ENCODE measurements around the gene NRBF2.
A peak's percentile ranks its signal among the peaks of the same experiment; 100 is the strongest.

Gene NRBF2

DNA sequence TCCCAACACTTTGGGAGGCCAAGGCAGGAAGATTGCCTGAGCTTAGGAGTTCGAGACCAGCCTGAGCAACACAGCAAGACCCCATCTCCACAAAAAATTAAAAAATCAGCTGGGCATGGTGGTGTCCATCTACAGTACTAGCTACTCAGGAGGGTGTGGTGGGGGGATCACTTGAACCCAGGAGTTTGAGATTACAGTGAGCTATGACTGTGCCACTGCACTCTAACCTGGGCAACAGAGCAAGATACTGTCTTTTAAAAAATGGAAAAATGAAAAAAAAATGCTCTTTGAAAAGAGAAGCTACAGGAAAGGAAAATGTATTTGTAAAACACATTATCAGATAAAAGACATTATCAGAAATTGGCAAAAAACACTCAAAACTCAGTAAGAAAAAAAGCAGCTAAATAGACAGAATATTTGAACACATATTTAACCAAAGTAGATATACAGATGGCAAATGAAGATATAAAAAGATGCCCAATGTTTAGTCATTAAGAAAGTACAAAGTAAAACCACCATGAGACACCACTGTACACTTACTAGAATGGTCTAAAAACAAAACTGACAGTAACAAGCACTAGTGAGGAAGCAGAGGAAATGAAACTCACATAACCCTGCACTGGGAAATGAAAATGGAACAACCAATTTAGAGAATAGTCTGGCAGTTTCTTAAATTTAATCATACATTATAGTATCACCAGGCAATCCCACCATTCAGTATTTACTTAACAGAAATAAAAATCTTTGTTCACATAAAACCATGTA is 40.5 kb downstream of the NRBF2 start:
- Histone ChIP-seq H3K4me1 (ENCODE audit: low read length) (peaks cover 21% of the 10 kb centered on the region), H2AFZ (ENCODE audit: low read length) (no peak overlapping the region)

DNA sequence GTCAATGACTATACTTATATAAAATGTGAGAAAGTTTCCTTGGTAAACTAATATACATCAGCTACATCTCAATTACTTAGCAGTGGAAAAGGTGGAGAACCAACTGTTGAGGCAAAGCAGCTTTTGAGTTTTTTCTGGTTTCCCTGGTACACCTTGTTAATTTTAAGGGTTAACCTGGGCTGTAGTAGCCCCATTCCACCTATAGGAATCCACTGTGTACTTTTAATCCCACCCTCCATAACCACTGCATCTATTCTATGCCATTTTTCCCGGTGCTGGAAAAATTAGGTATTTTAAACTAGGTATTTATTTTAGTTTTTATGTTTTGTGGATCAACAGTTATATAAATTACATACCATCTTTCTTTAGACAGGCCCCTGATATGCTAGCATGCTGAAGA is 42.4 kb downstream of the NRBF2 start:
- no peak overlapping the region for H3K4me2 ChIP-seq (ENCODE audit: low read depth, low read length)
- no peak overlapping the region for H2AFZ ChIP-seq (ENCODE audit: low read length)
- H4K20me1 ChIP-seq (ENCODE audit: insufficient read depth, low read length), result no peaks in the 10 kb centered on the region
- no peak overlapping the region for H3K4me3 ChIP-seq (ENCODE audit: low read length)
- no peaks in the 10 kb centered on the region for H3K9me3 ChIP-seq (replicated peaks; ENCODE audit: insufficient read depth, low read length)
- no peaks in the 10 kb centered on the region; the same call in 1 of the 2 replicates for H3K36me3 ChIP-seq (replicated peaks; ENCODE audit: insufficient read depth, low read length)
- TF ChIP-seq EZH2phosphoT487 (IDR thresholded peaks at IDR 0.05; ENCODE audit: low read length) (no peak), CTCF (IDR thresholded peaks at IDR 0.05; ENCODE audit: low read length) (no peak), EZH2 (optimal IDR thresholded peaks at IDR 0.05; ENCODE audit: low read depth, low read length) (no peak)
- no peaks in the 10 kb centered on the region for H3K27me3 ChIP-seq (replicated peaks; ENCODE audit: insufficient read depth, low read length)
- H3K79me2 ChIP-seq (ENCODE audit: low read length), result peaks cover 11% of the 10 kb centered on the region
- H3F3A ChIP-seq (ENCODE audit: insufficient read depth, low read length), result peaks cover 9% of the 10 kb centered on the region
- H3K9ac ChIP-seq (ENCODE audit: low read length), result no peak overlapping the region
- DNase-seq, result no peak
- no peaks in the 10 kb centered on the region for H3K9me2 ChIP-seq (replicated peaks; ENCODE audit: insufficient read depth, low read length)
- H3K4me1 ChIP-seq (ENCODE audit: low read length), result peaks cover 18% of the 10 kb centered on the region
- no peak overlapping the region for H3K27ac ChIP-seq (ENCODE audit: low read length)

More for the DNA sequence above, 40.5 kb downstream of the NRBF2 start:
- Histone ChIP-seq H3K79me2 (ENCODE audit: low read length) (peaks cover 11% of the 10 kb centered on the region), H3K36me3 (replicated peaks; ENCODE audit: insufficient read depth, low read length) (no peaks in the 10 kb centered on the region; the same call in 1 of the 2 replicates), H3F3A (ENCODE audit: insufficient read depth, low read length) (peaks cover 9% of the 10 kb centered on the region), H3K4me3 (ENCODE audit: low read length) (no peak overlapping the region), H4K20me1 (ENCODE audit: insufficient read depth, low read length) (no peaks in the 10 kb centered on the region), H3K9ac (ENCODE audit: low read length) (no peak overlapping the region), H3K9me2 (replicated peaks; ENCODE audit: insufficient read depth, low read length) (no peaks in the 10 kb centered on the region), H3K9me3 (replicated peaks; ENCODE audit: insufficient read depth, low read length) (no peaks in the 10 kb centered on the region), H3K27ac (ENCODE audit: low read length) (peak overlapping the region; percentile 7; the same call in 1 of the 2 replicates), H3K27me3 (replicated peaks; ENCODE audit: insufficient read depth, low read length) (no peaks in the 10 kb centered on the region), H3K4me2 (ENCODE audit: low read depth, low read length) (peak overlapping the region; percentile 22; the same call in 1 of the 2 replicates)
- DNase-seq, result peak; percentile 67
- TF ChIP-seq CTCF (IDR thresholded peaks at IDR 0.05; ENCODE audit: low read length) (no peak), EZH2phosphoT487 (IDR thresholded peaks at IDR 0.05; ENCODE audit: low read length) (no peak), EZH2 (optimal IDR thresholded peaks at IDR 0.05; ENCODE audit: low read depth, low read length) (no peak)

DNA sequence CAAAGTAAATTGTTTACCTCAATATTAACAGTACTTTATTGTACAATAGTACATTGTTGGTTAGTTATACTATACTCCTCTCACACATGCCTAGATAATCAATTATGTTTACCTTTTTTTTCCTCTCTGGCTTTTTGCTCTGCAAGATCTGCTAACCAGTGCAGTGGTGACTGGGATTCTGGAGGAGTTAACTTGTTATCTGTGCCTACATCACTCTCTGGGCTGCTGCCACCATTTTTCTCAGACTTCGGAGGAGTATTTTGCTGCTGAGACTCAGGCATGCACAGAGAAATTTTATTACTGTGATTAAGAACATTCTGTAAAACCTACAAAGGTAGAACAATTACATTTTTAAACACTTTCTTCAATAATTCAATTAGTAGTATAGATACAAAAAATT is 59.7 kb downstream of the NRBF2 start:
- H3K4me3 ChIP-seq (ENCODE audit: low read length), result no peak overlapping the region
- no peaks in the 10 kb centered on the region for H3K4me1 ChIP-seq (ENCODE audit: low read length)
- H3K36me3 ChIP-seq (replicated peaks; ENCODE audit: insufficient read depth, low read length), result peaks cover 6% of the 10 kb centered on the region; the same call in 1 of the 2 replicates

More for the DNA sequence above, 59.7 kb downstream of the NRBF2 start:
- Histone ChIP-seq H3K79me2 (ENCODE audit: low read length) (no peaks in the 10 kb centered on the region), H2AFZ (ENCODE audit: low read length) (no peak overlapping the region), H3K27ac (ENCODE audit: low read length) (no peak overlapping the region), H3K4me2 (ENCODE audit: low read depth, low read length) (no peak overlapping the region), H3F3A (ENCODE audit: insufficient read depth, low read length) (no peaks in the 10 kb centered on the region; the same call in 1 of the 2 replicates), H3K9ac (ENCODE audit: low read length) (no peak overlapping the region), H3K27me3 (replicated peaks; ENCODE audit: insufficient read depth, low read length) (no peaks in the 10 kb centered on the region), H3K9me3 (replicated peaks; ENCODE audit: insufficient read depth, low read length) (no peaks in the 10 kb centered on the region), H3K9me2 (replicated peaks; ENCODE audit: insufficient read depth, low read length) (no peaks in the 10 kb centered on the region), H4K20me1 (ENCODE audit: insufficient read depth, low read length) (no peaks in the 10 kb centered on the region)
- DNase-seq, result no peak
- TF ChIP-seq EZH2 (optimal IDR thresholded peaks at IDR 0.05; ENCODE audit: low read depth, low read length), result no peak
- TF ChIP-seq EZH2phosphoT487 (IDR thresholded peaks at IDR 0.05; ENCODE audit: low read length), result no peak
- TF ChIP-seq CTCF (IDR thresholded peaks at IDR 0.05; ENCODE audit: low read length), result no peak

Data from MM.1S (cell line).